OCI-LY1 (cell line): ENCODE results near the gene GCN1.

Experiments
- H2AFZ ChIP-seq: fragments of 200-600 bp; sonication (generic), shearing (Covaris generic); 2 replicates; pipeline ENCODE4 v1.6.0; 2014; ENCODE audit warnings: antibody characterized with exemption, mild to moderate bottlenecking, low read length
- H3F3A ChIP-seq: fragments of 200-600 bp; sonication (generic), shearing (Covaris generic); 2 replicates; pipeline ENCODE4 v1.6.0; 2014; ENCODE audit warnings: mild to moderate bottlenecking, antibody characterized with exemption, low read length, moderate library complexity; ENCODE audit not compliant: insufficient read depth
- H3K27ac ChIP-seq: fragments of 200-600 bp; sonication (generic); 2 replicates; pipeline ENCODE4 v1.5.1; 2014; ENCODE audit warnings: low read length, mixed run types, mild to moderate bottlenecking, low read depth; ENCODE audit not compliant: poor library complexity, severe bottlenecking
- H3K27me3 ChIP-seq: fragments of 200-600 bp; sonication (generic); 2 replicates; pipeline ENCODE4 v1.6.0; 2014; ENCODE audit warnings: antibody characterized with exemption, mild to moderate bottlenecking, low read length, moderate library complexity; ENCODE audit not compliant: insufficient read depth
- H3K36me3 ChIP-seq: fragments of 200-600 bp; sonication (generic); 2 replicates; pipeline ENCODE4 v1.6.1; 2014; ENCODE audit warnings: mild to moderate bottlenecking, antibody characterized with exemption, low read length, moderate library complexity, mixed read lengths; ENCODE audit not compliant: insufficient read depth
- H3K4me1 ChIP-seq: fragments of 200-600 bp; sonication (generic); 2 replicates; pipeline ENCODE4 v1.5.1; 2014; ENCODE audit warnings: mild to moderate bottlenecking, low read length, moderate library complexity; ENCODE audit not compliant: insufficient read depth, severe bottlenecking
- H3K4me2 ChIP-seq: fragments of 200-600 bp; sonication (generic), shearing (Covaris generic); 2 replicates; pipeline ENCODE4 v1.6.1; 2014; ENCODE audit warnings: low read length
- H3K4me3 ChIP-seq: fragments of 200-600 bp; sonication (generic); 2 replicates; pipeline ENCODE4 v1.5.1; 2014; ENCODE audit warnings: low read length, low read depth, mild to moderate bottlenecking, mixed read lengths; ENCODE audit not compliant: poor library complexity, severe bottlenecking
- H3K79me2 ChIP-seq: fragments of 200-600 bp; shearing (Covaris generic); 2 replicates; pipeline ENCODE4 v1.6.1; 2016; ENCODE audit warnings: mixed run types, low read length, mixed read lengths; ENCODE audit not compliant: insufficient read depth
- H3K9ac ChIP-seq: fragments of 200-600 bp; sonication (generic), shearing (Covaris generic); 2 replicates; pipeline ENCODE4 v1.6.1; 2014; ENCODE audit warnings: mild to moderate bottlenecking, low read length, mixed read lengths
- H3K9me2 ChIP-seq: fragments of 200-600 bp; sonication (generic), shearing (Covaris generic); 2 replicates; pipeline ENCODE4 v1.6.1; 2014; ENCODE audit warnings: low read depth, mild to moderate bottlenecking, low read length, mixed read lengths
- H3K9me3 ChIP-seq: fragments of 200-600 bp; shearing (Covaris generic); 2 replicates; pipeline ENCODE4 v1.6.1; 2014; ENCODE audit warnings: low read length, mixed read lengths
- H4K20me1 ChIP-seq: fragments of 200-600 bp; sonication (generic), shearing (Covaris generic); 2 replicates; pipeline ENCODE4 v1.6.0; 2016; ENCODE audit warnings: mild to moderate bottlenecking, low read length; ENCODE audit not compliant: insufficient read depth
- CTCF ChIP-seq: fragments of 200-600 bp; sonication (generic), shearing (Covaris generic); IDR thresholded peaks from 2 replicates; pipeline ENCODE4 v1.5.1; 2017; ENCODE audit warnings: mild to moderate bottlenecking, antibody characterized with exemption, low read length, moderate library complexity, mixed read lengths
- EZH2 ChIP-seq: fragments of 200-600 bp; sonication (generic), shearing (Covaris generic); IDR thresholded peaks from 2 replicates; pipeline ENCODE4 v1.8.0; 2017; ENCODE audit warnings: borderline replicate concordance, mixed run types, mild to moderate bottlenecking, antibody characterized with exemption, low read length, moderate library complexity, mixed read lengths

Gene GCN1

DNA sequence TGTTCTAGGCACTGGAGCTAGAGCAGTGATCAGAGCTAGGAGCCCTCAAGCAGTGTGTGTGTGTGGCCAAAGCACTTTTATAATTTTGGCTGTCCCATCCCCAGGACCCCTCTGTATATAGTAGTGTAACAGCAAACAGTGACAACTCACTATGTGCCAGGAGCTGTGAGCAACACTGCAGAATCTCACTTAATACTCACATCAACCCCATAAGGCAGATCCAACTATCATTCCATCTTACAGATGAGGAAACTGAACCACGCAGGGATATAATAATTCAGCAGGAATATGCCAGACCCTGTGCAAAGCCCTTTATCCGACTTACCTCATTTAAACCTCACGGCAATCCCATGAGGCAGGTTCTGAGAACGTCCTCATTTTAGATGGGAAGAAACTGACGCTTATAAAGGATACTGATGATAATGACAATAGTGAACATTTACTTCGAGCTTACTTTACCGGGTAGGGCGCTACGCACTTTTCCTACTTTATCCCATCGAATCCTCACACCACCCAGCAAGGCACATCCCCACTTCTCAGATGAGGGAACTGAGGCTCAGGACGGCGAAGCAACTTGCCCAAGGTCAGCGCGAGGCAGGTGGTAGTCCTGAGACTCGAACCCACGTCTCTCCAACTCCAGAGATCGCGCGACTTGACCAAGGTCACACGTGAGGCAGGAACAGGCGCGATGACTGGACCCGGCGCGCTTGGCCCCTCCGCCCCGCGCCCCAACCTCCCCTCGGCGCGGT lies 78.6 kb downstream of the GCN1 start:
- Histone ChIP-seq H3K79me2 (peaks cover 51% of the 10 kb centered on the region), H3K9ac (peak overlapping the region; percentile 100), H3K4me1 (peaks cover 59% of the 10 kb centered on the region), H4K20me1 (no peaks in the 10 kb centered on the region), H3K9me3 (no peaks in the 10 kb centered on the region), H3K4me3 (peak overlapping the region; percentile 93), H2AFZ (no peak overlapping the region), H3K9me2 (no peaks in the 10 kb centered on the region), H3K27ac (peak overlapping the region; percentile 61), H3K4me2 (peak overlapping the region; percentile 92), H3K27me3 (no peaks in the 10 kb centered on the region), H3K36me3 (peaks cover 28% of the 10 kb centered on the region), H3F3A (0 out of 2 replicates have a peak, but pooled peaks cover 5% of the 10 kb centered on the region)
- TF ChIP-seq CTCF = no peak
- TF ChIP-seq EZH2 = no peak

DNA sequence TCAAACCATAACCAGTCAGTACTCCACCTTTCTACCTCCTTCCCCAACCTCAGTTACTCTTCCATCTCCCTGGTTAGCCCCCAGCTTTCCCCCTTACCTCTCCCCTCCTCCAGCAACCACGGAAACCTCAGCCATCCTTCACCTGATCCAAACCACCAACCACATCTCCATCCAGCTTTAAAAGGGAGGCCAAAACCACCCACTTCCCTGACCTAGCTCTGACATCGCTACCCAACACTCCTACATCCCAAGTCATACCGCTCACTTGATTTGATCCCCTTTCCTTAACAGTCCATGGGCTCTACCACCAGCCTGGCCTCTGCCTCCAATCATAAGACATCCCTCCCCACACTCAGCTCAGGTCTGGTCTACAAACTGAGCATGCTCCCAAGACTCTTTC lies 79.4 kb downstream of the GCN1 start:
- no peak for TF ChIP-seq CTCF
- TF ChIP-seq EZH2 = no peak
- Histone ChIP-seq H3K4me3 (peak overlapping the region; percentile 93), H3K27me3 (no peaks in the 10 kb centered on the region), H3K9me3 (no peaks in the 10 kb centered on the region), H3K79me2 (peaks cover 52% of the 10 kb centered on the region), H3K27ac (no peak overlapping the region), H3K9me2 (no peaks in the 10 kb centered on the region), H3K36me3 (peaks cover 28% of the 10 kb centered on the region), H3K4me2 (peak overlapping the region; percentile 92), H4K20me1 (no peaks in the 10 kb centered on the region), H3F3A (0 out of 2 replicates have a peak, but pooled peaks cover 5% of the 10 kb centered on the region), H2AFZ (no peak overlapping the region), H3K4me1 (peaks cover 61% of the 10 kb centered on the region), H3K9ac (peak overlapping the region; percentile 100)

DNA sequence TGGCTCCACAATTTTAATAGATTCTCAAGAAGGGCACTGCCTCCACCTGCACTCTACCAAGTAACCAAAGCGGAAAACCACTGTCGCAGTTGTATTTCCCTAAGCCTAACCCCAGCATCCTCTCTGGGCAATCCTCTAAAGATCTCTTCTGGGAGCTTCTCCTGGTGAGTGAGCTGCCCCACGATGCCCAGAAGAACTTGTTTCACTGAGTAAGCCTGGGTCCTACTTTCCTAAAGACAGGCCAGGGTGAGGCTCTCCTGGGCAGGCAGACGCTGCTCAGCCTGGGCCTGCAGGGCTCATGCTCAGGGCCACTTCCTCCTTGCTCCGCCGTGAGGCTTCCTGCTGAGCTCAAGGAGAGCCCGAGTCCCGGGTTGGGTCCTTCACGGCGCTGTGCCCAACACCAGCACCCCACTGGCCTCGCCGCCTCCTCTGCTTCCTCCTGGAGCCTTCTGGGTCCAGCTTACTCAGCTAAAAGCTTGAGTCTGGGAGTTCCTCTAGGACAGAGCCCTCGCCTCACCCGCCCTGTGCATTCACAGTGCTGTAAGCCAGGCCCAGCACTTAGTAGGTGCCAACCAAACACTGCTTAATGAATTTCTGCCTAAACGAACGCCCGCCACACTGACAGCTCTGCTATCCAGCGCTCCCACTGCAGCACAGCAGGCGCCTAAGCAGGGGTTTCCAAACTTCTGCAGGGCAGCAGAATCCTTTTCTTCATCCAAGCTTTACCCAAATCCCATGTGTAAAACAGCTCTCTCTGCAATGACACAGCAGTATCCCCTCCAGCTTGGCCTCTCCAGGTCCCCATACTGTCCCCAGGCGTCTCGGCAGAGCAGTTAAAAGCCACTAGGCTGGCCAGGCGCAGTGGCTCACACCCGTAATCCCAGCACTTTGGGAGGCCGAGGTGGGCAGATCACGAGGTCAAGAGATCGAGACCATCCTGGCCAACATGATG lies 83.7 kb downstream of the GCN1 start:
- H3K4me3 ChIP-seq = peak overlapping the region; percentile 19
- H3K9ac ChIP-seq = peak overlapping the region; percentile 35; the same call in 1 of the 2 replicates
- H3K36me3 ChIP-seq = peaks cover 48% of the 10 kb centered on the region
- H4K20me1 ChIP-seq = no peaks in the 10 kb centered on the region
- H3K27me3 ChIP-seq = no peaks in the 10 kb centered on the region
- peaks cover 65% of the 10 kb centered on the region for H3K79me2 ChIP-seq
- peak overlapping the region; percentile 85 for H3K27ac ChIP-seq
- no peaks in the 10 kb centered on the region for H3K9me3 ChIP-seq
- H3K4me2 ChIP-seq = peak overlapping the region; percentile 56
- TF ChIP-seq CTCF (no peak), EZH2 (no peak)
- peaks cover 44% of the 10 kb centered on the region for H3K4me1 ChIP-seq
- H3F3A ChIP-seq = no peaks in the 10 kb centered on the region
- H3K9me2 ChIP-seq = no peaks in the 10 kb centered on the region
- no peak overlapping the region for H2AFZ ChIP-seq
